PC-9 (cell line): ENCODE data around the gene LRRFIP1.

ENCODE experiments used
- EZH2 ChIP-seq: fragments of 200-600 bp; sonication (generic); IDR thresholded peaks from 2 replicates; pipeline ENCODE4 v1.8.0; 2017; ENCODE audit warnings: antibody characterized with exemption, low read depth
- TF ChIP-seq, protein P1 (sequence below): fragments of 200-600 bp; sonication (generic); conservative IDR thresholded peaks from 2 replicates; pipeline ENCODE4 v1.6.1; 2017; ENCODE audit warnings: mixed run types, antibody characterized with exemption, mild to moderate bottlenecking, moderate library complexity

DNA sequence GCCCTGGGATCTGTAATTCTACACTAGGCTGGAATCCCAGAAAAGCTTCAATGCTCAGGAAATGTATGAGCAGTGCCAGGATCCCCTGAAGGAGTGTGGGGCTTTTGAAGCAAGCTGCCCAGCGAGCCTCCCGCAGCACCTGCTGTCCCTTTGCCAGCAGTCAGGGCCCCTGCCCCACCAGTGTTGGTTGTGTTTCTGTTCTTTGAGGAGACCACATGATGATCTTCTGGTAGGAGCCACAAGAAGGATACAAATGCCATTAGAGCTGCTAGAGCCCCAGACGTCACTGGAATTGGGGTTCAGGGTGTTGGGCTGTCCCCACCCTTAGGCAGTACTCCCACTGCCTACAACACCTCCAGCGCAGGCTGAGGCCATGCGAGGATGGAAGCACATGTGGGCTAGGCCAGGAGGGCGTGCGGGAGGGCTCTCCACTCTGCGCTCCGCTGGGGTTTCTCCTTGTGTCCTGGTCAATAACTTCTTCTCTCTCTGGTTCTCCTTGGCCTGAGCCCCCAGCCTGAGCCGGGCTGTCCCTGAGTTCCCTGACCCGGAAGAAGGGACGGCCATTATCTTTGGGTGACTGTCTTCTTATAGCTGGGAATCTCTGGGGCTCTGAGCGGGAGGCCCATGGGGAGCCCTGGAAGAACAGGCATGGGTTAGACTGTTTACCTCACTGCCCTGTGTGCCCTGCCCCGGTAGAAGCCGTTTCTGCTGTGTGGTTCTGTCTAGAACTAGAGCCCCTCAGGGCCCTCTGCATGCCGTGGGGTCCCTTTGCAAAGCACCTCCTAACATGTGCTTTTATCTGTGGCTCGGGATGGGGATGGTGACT lies 73.9 kb downstream of the LRRFIP1 start:
- TF ChIP-seq, protein P1, sequence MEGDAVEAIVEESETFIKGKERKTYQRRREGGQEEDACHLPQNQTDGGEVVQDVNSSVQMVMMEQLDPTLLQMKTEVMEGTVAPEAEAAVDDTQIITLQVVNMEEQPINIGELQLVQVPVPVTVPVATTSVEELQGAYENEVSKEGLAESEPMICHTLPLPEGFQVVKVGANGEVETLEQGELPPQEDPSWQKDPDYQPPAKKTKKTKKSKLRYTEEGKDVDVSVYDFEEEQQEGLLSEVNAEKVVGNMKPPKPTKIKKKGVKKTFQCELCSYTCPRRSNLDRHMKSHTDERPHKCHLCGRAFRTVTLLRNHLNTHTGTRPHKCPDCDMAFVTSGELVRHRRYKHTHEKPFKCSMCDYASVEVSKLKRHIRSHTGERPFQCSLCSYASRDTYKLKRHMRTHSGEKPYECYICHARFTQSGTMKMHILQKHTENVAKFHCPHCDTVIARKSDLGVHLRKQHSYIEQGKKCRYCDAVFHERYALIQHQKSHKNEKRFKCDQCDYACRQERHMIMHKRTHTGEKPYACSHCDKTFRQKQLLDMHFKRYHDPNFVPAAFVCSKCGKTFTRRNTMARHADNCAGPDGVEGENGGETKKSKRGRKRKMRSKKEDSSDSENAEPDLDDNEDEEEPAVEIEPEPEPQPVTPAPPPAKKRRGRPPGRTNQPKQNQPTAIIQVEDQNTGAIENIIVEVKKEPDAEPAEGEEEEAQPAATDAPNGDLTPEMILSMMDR: no peak
- TF ChIP-seq EZH2: no peak
